CD4-positive, alpha-beta T cell treated with Interleukin-4 for 4 hours (primary cell): ENCODE measurements around the gene NUDT3.
"Not testable (repeated sequence)": the region's sequence is repeated elsewhere in the genome, so short reads cannot be mapped to it uniquely, and the experiment has no call there.

ENCODE experiments used
- DNase-seq: peaks from one replicate; pipeline ENCODE4 v3.0.0-alpha.2; 2020

The NUDT3 gene

GRCh38 chr6:34392497-34393190, at the start of gene NUDT3:
Gene NUDT3, minus strand, starts transcription at chr6:34392669. Its CDS starts 307 bp downstream, at chr6:34392362.
- peak; percentile 92 for DNase-seq

GRCh38 chr6:34441526-34441925, 49.1 kb upstream of the NUDT3 start:
- DNase-seq: no peak

GRCh38 chr6:34439442-34439841, 47.0 kb upstream of the NUDT3 start:
- no peak for DNase-seq

DNA sequence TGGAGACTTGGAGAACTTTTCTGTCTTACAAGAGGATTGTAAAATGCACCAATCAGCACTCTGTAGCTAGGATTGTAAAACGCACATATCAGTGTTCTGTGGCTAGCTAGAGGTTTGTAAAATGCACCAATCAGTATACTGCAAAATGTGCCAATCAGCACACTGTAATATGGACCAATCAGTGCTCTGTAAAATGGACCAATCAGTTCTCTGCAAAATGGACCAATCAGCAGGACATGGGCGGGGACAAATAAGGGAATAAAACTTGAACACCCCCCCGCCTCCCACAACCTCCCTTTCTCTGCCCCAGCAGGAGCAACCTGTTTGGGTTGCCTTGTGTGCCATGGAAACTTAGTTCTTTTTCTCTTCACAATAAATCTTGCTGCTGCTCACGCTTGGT, 46.2 kb upstream of the NUDT3 start:
- DNase-seq: no peak

DNA sequence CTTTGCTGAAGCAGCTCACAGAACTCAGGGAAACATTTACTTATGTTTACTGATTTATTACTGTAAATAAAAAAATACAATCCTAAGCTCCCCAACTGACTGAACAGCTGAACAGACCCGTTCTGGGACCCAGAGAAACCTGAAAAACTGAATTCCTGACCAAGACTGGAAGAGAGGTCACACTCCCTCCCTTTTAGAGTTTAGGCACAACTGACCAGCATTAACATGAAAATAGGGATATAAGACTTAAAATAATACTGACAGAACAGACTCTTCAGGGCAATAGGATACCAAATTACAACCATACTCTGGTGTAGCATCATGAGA, 45.1 kb upstream of the NUDT3 start:
- DNase-seq: no peak

- DNase-seq: no peak
Measured at GRCh38 chr6:34436803-34437643, 44.6 kb upstream of the NUDT3 start.

DNA sequence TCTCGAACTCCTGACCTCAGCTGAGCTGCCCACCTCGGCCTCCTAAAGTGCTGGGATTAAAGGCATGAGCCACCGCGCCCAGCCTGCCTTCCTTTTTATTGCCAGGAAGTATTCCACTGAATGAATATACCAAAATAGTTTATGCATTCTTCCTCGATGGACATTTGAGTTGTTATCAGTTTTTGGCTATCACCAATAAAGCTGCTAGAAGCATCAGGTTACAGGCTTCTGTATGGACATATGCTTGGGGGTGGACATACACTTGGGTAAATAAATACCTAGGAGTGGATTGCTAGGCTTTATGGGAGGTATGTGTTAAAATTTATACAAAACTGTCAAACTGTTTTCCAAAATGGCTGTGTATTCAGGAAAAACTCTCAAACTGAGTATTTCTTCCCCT, 43.4 kb upstream of the NUDT3 start:
- DNase-seq: no peak

GRCh38 chr6:34425498-34426410, 33.3 kb upstream of the NUDT3 start, which contains the start of gene RPS10:
Gene RPS10, minus strand, starts transcription at chr6:34426069. Its CDS starts 848 bp downstream, at chr6:34425221.
- peak; percentile 86 for DNase-seq

- no peak for DNase-seq
Measured at GRCh38 chr6:34425132-34425497, 32.6 kb upstream of the NUDT3 start.

GRCh38 chr6:34424200-34425131, 32.0 kb upstream of the NUDT3 start:
- DNase-seq: no peak

- no peak for DNase-seq
Measured at GRCh38 chr6:34423254-34423653, 30.8 kb upstream of the NUDT3 start.

DNA sequence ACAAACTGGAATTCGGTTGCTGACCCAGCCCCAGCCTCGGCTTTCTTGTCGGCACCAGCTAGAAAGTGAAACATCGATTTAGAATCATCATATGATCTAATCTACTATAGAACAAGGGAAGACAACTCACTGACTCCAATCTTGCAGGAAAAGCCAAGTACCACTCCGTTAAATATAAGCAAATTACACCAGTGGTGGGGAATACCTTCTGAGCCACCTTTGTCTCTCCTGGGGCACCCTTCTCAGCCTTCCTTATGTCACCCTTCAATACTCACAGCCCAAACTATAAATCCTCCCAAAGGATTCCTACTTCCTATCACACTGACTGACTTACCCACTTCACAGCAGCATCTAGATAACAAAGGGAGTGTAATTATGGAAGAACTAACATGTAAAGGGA, 25.9 kb upstream of the NUDT3 start:
- no peak for DNase-seq

DNA sequence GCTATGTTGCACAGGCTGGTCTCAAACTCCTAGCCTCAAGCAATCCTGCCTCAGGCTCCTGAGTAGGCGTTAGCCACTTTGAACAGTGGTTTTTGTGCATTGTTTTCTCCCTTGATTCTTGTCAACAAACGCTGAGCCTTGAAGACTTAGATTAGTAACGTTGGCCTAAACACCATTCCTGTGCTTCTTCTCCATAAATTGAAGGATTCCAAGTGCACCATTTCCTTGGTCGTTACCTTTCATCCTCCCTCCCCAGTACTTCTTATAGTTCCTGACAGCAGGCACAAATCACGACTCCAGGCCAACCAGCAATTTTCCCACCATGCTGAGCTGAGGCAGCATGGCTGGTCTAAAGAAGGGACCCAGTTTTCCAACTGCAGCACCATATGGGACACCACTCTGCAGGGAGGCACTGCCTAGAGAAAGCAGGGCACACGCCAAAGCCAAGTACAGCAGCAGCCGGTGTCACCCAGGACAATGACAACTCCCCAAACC, 24.5 kb upstream of the NUDT3 start:
- no peak for DNase-seq

- DNase-seq: peak; percentile 47
Measured at GRCh38 chr6:34414999-34415858, 22.8 kb upstream of the NUDT3 start.

DNA sequence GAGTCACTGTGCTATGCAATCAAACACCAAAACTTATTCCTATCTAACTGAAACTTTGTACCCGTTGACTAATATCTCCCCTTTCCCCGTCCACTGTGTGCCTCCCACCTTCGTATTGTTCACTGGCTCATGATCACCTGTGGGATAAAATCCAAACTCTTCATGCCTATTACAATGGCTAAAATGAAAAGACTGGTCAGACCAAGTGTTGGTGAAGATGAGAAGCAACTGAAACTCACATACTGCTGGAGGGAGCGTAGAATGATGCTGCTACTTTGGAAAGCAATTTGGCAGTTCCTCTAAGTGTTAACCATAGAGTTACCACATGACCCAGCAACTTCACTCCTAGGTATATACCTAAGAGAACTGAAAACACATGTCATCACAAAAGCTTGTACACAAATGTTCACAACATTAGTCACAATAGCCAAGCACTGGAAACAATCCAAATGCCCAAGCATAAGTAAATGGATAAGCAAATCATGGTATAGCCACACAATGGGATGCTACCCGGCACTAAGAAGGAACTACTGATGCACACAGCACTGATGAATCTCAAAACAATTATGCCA, 20.3 kb upstream of the NUDT3 start:
- DNase-seq: no peak

- no peak for DNase-seq
Measured at GRCh38 chr6:34412016-34412415, 19.5 kb upstream of the NUDT3 start.

DNA sequence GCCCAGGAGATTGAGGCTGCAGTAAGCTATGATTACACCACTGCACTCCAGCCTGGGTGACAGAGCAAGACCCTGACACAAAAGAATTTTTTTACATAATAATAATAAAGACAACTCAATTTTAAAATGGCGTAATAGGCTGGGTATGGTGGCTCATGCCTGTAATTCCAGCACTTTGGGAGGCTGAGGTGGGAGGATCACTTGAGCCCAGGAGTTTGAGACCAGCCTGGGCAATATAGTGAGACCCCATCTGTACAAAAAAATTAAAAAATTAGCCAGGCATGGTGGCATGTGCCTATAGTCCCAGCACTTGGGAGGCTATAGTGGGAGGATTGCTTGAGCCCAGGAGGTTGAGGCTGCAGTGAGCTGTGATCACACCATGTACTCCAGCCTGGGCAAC, 15.4 kb upstream of the NUDT3 start:
- DNase-seq: not testable (repeated sequence)

DNA sequence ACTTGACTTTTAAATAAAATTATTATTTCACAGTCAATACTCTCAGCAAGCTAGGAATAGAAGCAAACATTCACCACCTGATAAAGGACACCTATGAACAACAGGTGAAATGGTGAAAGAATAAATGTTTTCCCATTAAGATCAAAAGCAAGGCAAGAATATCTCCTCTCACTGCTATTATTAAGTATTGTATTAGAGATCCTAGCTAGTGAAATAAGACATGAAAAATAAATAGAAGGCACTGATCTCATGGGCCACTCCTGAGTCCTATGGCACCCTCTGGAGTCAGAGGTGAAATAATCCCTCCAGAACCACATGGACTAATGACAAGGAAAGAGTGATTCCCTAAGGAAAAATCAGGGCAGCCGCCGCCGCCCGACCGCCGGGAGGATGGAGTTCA, 4.0 kb upstream of the NUDT3 start:
- DNase-seq: no peak

- no peak for DNase-seq
Measured at GRCh38 chr6:34393966-34394305, 1.5 kb upstream of the NUDT3 start.

DNA sequence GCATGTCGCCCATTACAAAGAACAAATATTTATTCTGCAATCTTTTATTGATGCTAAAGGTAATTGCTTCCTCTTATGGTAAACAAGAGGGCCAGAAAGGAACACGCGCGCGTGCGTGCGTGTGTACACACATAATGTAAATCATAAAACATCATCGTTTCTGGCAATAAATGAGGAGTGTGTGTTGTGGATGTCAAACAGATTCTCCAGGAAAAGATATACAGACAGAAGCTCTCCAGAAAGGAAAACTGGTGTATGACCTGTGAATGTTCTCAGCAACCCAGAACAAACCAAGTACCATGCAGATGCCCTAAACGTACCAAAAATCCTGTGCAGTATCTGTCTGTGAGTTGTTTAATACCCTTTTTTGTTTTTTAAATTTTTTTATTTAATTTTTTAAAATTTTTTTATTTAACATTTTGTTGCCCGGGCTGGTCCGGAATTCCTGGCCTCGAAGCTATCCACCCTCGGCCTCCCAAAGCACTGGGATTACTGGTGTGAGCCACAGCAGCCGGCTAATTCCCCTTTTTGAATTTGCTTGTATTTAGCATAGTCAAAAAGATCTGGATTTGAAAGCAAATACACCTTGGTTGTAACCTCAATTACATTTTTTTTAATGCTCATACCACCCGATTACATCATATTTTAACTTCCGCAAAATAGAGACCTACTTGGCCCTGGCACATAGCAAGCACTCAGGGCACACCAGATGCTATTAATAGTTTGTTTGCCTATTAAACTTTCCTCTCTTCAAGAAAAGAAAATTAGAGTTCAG, 909 bp upstream of the NUDT3 start:
- DNase-seq: no peak
